Posterior vena cava (tissue), 2 donors: Measurements from ENCODE around the gene TMEM170A. TPM values are rescaled to one million over a fixed set of nuclear protein-coding genes. Genes with fewer than 3 reads are reported as not detected.
"Not testable (repeated sequence)": the region's sequence is repeated elsewhere in the genome, so short reads cannot be mapped to it uniquely, and the experiment has no call there.

Experiments used
- DNase-seq: peaks from one replicate; pipeline ENCODE4 v3.0.0-alpha.2; 2020; ENCODE audit warnings: low spot score
- intact Hi-C, 2 donors: fragments of 100-400 bp; cut with DNase I; formaldehyde crosslinking; loops; one replicate each; pipeline versions ENCODE4 v1.14.1 to v1.14.2; 2022 to 2023
- long read RNA-seq, 2 donors: library from polyadenylated mRNA; unstranded; transcript quantifications; one replicate each; pipeline ENCODE4 v2.0.0, GENCODE V29; 2020 to 2021
- total RNA-seq, 2 donors: library from RNA; stranded (reverse); fragmentation: NEBNext Ultra II Directional; extraction: Animal tissue kit (Norgen Biotek cat#: 25700); gene quantifications; one replicate each; pipeline ENCODE4 v1.2.1, GENCODE V29; 2021
- donor health status: DM: yes; HTN: yes; CAD: no.
- donor health status: DM: yes; HTN: yes; CAD: no.

Gene TMEM170A, protein sequence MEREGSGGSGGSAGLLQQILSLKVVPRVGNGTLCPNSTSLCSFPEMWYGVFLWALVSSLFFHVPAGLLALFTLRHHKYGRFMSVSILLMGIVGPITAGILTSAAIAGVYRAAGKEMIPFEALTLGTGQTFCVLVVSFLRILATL
- 10 to 100 TPM; 14.3 to 16.9 TPM for total RNA-seq
- long read RNA-seq, donor 1, full-length matches to known transcripts: 3 of 5 reads
- long read RNA-seq, donor 1, partial matches to known transcripts: 0 of 5 reads
- long read RNA-seq, donor 1, other reads (novel, unspliced or antisense): 2 of 5 reads
- long read RNA-seq, donor 2, full-length matches to known transcripts: 4 of 11 reads
- long read RNA-seq, donor 2, partial matches to known transcripts: 0 of 11 reads
- long read RNA-seq, donor 2, other reads (novel, unspliced or antisense): 7 of 11 reads

DNA sequence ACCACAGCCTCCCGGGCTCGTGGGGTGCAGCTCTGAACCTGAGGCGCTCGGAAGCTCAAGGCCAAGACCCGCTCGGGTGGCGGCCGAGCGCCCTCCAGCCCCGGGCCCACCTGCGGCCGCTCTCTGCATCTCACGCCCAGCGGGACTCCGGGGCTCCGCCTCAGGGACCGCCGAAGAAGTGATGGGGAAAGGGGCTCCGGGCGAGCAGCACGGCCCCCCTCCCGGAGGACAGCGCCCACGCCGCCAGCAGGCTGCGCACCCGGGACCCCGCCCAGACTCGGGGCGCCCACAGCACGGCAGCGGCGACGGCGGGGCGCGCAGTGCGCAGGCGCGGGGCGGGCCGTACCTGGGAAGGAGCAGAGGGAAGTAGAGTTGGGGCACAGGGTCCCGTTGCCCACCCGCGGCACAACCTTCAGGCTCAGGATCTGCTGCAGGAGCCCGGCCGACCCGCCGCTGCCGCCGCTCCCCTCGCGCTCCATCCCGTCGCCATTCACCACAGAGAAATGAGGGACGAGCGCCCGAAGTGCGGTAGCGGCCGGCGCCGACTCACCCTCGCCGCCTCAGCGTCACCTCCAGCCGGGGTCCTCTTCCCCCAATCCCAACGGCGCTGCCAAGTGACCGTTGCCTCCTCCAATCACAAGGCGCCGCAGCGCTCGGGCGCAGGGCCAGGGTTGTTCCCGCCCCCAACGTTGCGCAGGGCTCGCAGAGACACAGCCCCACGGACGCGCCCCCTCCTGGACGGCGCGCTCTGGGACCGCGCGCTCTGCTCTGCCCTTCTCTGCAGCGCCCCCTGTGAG lies at the start of gene TMEM170A:
Gene TMEM170A (minus strand): TSS at position 568 of the 797 bp plus-strand sequence. CDS start 89 bp downstream, at position 479.
- DNase-seq: peak; percentile 100
- intact Hi-C loops: no loop called here

DNA sequence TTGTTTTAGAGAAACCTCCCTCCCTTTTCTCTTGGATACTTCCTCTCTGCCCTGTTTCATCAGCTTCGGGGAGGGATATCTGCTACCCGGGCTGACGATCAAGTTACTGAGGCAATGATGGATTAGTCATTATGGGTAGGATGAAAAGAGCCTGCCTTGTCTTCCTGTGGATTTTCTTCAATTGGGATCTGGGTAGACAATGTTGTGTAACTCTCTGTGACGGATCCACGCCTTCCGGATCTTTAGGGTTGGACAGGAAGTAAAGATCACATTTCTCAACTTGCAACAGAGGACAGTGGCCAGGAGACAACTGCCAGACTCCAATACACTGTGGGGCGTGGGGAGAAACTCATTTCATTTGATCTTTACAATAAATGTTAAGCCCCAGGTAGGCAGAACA lies 42.1 kb upstream of the TMEM170A start:
- intact Hi-C loops: no loop called here
- DNase-seq: no peak

DNA sequence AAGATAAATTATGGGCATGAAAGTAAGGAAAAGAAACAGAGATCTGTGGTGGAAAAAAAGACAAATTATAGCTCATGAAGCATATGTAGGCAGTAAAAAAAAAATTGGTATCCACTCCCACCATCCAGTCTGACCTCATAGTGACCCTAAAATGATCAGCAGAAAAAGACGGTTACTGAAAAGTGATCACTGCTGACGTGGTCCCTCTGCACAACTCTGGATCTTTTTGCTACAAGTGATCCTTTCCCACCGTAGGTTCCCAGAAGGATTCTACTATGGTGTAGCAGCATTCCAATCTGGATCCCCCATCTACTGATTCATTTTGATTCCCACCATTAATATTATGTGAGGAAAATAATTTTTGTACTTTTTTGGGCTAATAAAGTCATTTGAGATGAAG lies 41.6 kb upstream of the TMEM170A start:
- DNase-seq: no peak
- intact Hi-C loops: no loop called here

DNA sequence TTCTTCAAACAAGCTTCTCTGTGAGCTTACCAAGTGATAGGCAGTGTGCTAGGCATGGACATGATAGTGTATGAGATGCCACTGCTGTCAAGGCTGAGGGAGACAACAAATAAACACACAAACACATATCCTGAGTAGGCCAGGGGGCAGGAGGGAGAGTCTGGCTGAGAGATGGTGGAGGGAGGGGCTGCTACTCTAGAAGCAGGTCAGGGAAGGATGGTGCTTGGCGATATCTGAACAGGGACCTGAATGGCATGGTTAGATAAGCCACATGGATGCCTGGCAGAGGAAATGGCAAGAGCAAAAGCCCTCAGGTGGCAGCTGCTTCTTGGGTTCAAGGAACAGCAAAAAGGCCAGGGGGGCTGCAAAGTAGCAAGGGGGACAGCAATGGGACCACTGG lies 39.3 kb upstream of the TMEM170A start:
- no peak for DNase-seq
- intact Hi-C loops: no loop called here

DNA sequence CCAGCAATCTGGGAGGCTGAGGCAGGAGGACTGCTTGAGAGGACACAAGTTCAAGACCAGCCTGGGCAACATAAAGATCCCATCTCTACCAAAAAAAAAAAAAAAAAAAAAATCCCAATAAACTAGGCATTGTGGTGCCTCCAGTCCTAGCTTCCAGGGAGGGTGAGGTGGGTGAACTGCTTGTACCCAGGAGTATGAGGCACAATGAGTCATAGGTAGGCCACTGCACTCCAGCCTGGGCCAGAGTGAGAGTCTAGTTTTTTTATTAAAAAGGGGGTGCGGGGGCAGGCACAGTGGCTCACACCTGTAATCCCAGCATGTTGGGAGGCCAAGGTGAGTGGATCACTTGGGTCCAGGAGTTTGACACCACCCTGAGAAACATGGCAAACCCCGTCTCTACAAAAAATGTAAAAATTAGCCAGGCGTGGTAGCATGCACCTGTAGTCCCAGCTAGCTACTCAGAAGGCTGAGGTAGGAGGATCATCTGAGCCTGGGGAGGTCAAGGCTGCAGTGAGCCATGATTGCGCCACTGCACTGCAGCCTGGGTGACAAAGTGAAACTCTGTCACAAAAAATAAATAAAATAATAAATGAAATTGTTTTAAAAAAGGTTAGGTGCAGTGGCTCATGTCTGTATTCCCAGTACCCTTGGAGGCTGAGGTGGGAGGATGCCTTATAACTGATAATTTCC lies 38.6 kb upstream of the TMEM170A start:
- intact Hi-C loops: no loop called here
- no peak for DNase-seq

DNA sequence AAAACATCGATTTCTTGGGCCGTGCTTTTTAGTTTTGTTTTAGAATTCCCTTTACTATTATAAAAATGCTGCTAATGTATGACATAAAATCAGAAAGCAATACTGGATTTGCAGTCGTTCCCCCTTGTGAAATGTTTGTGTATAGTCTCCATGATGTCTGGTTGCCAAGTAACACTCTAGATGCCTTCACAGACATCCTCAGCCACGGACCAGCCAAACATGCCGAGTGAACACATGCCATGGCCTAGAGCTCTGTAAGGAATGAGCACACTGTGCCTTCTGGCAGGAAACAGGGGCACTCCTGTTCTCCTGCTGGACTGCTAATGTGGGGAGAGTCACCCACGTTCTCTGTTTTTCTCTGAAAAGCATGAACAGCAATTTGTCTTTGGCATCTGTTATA lies 37.3 kb upstream of the TMEM170A start:
- DNase-seq, intact Hi-C loops: not testable (repeated sequence)

DNA sequence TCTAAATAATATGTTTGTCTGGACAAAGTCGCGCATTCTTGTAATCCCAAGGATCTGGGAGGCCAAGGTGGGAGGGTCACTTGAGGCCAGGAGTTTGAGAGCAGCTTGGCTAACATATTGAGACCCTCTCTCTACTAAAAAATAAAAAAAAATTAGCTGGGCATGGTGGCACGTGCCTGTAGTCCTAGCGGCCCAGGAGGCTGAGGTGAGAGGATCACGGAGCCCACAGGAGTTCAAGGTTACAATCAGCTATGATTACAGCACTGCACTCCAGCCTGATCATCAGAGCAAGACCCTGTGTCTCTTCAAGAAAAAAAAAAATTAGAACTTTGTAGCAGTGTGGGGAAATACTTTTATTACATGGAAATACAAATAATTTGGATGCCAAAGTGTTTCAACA lies 36.9 kb upstream of the TMEM170A start:
- intact Hi-C loops: no loop called here
- DNase-seq: no peak

DNA sequence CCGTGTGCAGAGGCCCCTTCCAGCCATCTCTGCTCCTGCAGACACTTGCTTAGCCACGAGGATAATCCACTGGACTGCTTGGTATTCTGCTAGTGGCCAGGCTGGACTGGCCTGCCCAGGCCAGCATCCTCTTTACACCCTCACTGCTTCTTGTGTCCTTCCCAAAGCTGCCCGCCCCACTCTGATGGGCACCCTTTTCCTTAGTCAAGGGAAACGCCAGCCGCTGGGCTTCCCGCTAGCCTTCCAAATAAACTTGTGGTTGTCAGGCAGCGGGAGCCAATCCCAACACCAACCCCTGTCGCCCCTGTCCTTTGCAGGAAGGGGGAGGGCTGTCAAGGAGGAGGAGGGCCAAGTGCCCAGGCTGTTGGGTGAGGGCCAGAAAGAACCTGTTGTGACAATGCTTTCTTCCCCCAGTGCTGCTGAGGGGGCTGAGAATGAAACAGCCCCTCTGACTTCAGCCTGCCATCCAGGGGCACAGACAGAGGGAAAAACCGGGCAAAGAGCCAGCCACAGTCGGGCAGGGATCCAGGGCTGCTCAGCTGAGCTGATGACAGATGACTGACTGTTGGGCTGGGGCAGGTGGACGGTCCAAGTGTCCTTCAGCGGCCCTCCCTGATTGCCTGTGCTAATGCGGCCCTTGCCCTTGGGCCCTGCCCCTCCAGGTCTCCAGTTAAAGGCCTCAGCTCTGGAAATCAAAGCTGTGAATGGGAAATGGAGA lies 34.3 kb upstream of the TMEM170A start:
- DNase-seq, intact Hi-C loops: not testable (repeated sequence)

DNA sequence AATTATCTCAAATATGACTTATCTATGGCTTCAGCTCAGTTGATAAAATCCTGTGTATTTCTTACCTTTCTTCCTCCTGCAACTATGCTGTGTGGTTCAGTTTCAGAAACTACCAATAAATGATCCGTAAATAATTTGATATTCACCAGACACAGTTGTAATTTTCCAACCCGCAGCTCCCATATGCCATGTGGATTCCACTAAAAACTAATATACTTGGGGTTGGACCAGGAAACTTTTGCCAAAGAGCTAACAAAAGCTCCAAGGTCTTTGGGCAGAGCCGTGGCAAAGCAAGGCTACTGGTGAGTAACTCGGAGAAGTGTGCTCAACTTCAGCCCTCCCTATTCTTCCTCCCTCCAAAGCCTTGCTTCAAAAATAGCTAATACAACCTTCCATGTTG lies 33.1 kb upstream of the TMEM170A start:
- intact Hi-C loops: no loop called here
- no peak for DNase-seq

DNA sequence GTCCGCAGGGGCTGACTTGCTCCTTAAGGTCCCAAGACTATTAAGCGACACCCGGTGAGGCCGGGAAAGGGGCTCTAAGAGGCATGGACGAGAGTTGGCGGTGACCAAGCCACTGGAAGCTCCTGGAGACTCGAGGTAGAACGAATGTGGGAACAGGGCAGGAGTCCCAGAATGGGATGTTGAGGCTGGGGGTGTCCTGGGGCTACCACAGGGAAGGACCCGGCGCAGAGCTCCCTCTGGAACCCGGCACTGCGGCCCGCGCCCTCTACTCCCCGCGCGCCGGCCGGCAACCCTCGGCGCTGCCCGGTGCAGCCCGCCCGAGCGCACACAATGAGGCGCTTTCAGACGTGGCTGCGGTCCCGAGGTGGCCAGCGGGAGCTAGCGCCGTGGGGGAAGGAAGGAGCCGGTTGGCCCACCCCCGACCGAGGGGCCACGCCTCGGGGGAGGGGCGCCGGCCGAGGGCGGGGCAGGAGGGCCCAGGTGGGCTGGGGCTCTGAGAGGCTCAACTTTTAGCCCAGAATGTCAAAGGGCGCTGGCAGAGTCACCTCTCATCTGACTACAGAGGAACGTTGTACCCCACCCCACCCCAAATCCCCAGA lies 30.7 kb upstream of the TMEM170A start, which contains the start of gene CHST6:
Gene CHST6 (minus strand): TSS at position 366 of the 599 bp plus-strand sequence. CDS start 15,613 bp downstream, outside the sequence.
- DNase-seq: no peak
- intact Hi-C loops: no loop called here

DNA sequence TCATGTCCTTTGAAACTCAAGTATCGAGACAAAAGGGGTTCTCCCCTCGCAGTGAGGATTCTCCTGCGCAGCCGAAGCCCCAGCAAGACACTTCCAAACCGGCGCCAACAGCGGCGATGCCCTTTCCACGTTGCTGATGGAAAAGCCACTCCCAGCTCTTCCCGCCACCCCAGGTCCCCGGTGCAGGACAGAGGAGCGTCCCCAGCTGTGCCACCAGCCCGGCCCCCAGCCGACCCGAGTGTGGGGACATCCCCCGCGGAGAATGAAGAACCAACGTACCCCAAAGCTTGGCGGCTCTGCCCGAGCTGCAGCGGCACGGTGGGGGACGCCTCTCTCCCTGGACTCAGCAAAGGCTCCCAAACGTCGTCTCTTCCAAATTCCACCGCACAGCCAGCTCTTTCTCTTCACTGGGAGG lies 30.2 kb upstream of the TMEM170A start:
- intact Hi-C loops: no loop called here
- no peak for DNase-seq

DNA sequence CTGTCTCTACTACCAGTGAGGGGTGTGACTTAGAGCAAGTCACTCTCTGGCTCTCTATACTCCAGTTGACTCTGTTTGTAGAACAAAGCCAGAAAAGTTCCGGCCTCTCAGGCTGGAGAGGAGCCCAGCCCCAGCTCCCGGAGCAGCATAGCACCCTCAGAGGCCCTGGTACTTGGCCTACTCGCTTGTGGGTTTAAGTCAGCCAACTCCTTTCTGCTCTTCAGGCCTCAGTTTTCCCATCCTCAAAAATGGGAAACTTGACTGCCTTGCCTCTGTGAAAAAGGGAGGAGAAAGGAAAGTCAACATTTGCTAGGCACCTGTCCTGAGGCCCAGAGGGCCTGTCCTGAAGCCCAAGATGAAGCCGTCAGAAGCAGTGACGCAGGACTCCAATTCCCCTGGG lies 29.7 kb upstream of the TMEM170A start:
- intact Hi-C loops: no loop called here

DNA sequence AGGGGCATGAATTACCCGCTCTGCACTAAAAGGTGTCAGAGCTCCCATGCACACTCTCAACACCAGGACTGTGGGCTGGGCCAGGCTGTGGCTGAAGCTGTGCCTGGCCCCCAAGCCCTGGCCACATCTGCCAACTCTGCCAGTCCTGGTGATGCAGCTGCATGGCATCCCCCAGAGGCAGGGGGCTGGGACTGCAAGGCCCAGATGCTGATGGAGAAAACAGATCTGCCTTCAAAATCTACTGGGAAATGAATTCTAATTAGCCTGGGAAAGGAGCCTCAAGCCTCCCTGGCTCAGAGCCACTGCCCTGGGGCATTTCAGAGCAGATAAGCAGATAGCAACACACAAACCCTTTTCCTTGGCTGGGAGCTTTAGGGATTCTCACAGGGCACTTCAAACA lies 27.4 kb upstream of the TMEM170A start:
- intact Hi-C loops: no loop called here
- DNase-seq: no peak

More for the DNA sequence above, 29.7 kb upstream of the TMEM170A start:
- no peak for DNase-seq

DNA sequence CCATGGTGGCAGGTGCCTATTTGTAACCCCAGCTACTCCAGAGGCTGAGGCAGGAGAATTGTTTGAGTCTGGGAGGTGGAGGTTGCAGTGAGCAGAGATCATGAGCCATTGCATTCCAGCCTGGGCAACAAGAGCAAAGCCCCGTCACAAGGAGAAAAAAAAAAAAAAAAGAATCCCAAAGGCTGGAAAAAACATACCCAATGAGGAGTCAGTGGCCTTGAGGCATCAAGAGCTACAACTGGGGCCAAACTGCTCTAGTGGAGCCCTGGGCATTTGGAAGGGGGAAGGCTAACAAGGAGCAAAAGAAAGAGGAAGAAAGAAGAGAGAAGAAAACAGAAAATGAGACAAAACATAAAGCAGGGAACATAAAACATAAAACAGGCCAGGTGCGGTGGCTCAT lies 23.8 kb upstream of the TMEM170A start:
- no peak for DNase-seq
- intact Hi-C loops: no loop called here

DNA sequence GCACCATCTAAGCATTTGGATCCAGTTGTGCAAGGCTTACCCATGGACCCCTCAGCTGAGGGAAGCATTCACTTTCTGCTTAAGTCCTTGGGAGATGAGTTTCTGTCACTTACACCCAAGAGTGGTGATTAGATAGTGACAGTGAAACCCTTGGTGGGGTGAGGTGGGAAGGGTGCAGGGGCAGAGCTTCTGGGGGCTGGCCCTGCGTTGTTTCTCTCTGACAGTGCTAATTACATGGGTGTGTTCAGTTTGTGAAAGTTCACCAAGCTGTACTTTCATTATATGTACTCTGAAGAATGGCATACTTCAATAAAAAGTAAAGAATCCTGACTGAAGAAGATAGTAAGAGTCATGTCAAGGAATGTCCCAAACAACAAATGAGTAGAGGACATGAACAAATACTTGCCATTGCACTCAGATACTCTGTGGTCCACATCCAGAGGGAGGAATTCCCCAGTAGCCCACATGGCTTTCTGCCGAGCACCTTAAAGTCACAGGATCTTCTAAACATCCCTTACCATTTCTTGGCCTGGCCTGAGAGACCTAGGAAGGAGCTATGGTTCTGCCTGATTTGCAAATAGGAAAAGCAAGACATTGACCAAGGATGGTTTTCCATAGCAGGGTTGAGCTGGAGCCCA lies 22.3 kb upstream of the TMEM170A start:
- intact Hi-C loops: no loop called here
- no peak for DNase-seq

DNA sequence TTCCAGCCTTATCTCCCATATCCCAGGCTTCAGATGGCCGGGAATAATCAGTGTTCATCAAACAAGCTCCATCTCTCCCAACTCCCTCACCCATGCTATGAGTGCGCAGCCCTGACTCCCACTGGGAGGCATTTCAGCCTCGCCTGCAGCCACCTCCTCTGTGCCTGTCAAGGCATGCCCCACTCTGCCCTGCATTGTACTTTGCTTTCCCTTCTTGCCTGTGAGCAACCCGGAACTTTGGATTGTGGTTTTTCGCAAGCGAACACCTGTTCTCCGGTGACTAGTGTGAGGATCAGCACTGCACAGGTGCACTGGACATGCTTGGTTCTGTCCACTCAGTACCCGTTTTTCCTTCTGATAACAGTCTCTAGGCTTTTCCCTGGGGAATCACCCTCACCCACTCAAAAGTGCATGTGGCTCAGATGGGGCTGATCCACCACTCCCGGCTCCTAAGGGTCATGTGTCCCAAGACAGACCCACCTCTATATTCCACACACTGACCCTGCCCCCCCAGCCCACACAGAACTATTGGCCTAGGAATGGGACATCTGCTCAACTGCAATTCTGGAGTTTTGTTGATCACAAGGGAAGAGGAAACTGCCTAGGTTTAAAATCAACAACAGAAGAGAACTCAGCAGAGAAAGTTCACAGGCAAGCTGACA lies 21.7 kb upstream of the TMEM170A start:
- DNase-seq: peak; percentile 61
- intact Hi-C loops: no loop called here

DNA sequence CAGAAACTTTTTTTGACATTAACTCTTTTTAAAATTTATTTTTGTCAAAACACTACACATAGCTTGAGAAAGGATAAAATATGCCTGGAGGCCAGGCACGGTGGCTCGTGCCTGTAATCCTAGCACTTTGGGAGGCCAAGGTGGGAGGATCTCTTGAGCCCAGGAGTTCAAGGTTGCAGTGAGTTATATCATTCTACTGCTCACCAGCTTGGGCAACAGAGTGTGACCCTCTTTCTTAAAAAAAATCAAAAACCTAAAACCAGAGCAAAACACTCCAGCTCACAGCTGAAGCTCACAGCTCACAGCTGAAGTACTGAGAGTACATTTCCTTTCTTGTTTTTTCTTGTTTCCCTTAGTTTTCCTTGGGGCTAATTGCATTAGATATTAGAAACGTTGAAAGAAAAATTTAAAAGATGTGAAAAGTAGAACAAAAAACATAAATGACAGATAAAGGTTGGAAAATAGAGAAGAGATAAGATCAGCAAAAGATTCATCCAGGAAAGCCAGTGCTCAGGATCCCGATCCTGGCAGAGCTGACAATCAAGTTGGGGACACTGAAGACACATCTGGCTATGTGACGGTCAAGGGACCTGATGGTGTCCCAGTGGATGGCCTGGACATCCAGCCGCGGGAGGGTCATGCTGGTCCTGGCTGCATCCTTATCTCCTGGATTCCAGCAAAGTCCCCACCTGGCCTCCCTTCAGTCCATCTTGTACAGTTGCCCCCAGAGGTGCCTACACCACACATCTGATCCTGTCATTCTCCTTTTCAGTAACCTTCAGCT lies 20.9 kb upstream of the TMEM170A start:
- DNase-seq: peak; percentile 51
- intact Hi-C loops: no loop called here
